HepG2 (cell line): ENCODE measurements around the gene CAMTA1. TPM values are rescaled to one million over a fixed set of nuclear protein-coding genes. Genes with fewer than 3 reads are reported as not detected.

Source experiments
- ATAC-seq: fragments of 200-7000 bp; cut with Tn5 transposase; 3 replicates; pipeline ENCODE4 v1.9.1; 2020; ENCODE audit warnings: mild to moderate bottlenecking, moderate library complexity
- BruUV-seq: library from RNA; stranded (reverse); fragments of 400-500 nt; replicated peaks from 2 replicates; lab custom pipeline; 2021; lab: Mats Ljungman, UMichigan
- CTCF ChIA-PET: fragments of 300-600 bp; formaldehyde crosslinking; extraction: SDS; loops from one replicate; lab custom pipeline; 2021; ENCODE audit warnings: low total read pairs, inconsistent platforms, low intra/inter-chr PET ratio; lab: Yijun Ruan, JAX
- POLR2A ChIA-PET: fragments of 350-600 bp; sonication (Branson Sonifier 250); formaldehyde crosslinking; loops from one replicate; lab custom pipeline; 2020; ENCODE audit warnings: antibody characterized with exemption, inconsistent platforms; lab: Yijun Ruan, JAX
- DNase-seq: peaks from one replicate; pipeline ENCODE4 v3.0.0-alpha.2; 2015; ENCODE audit warnings: low spot score
- FAIRE-seq: peaks from 3 replicates; lab custom pipeline; 2011; peaks lifted over from hg19 to GRCh38; lab: Jason Lieb, UNC
- H2AFZ ChIP-seq: one replicate; pipeline ENCODE4 v1.6.1; 2011; ENCODE audit warnings: low read length, inconsistent platforms
- H3K27ac ChIP-seq: fragments of 300-600 bp; 3 replicates; pipeline ENCODE4 v1.8.0; 2011; ENCODE audit warnings: mixed run types, mild to moderate bottlenecking, mixed read lengths, low read length, inconsistent platforms; ENCODE audit not compliant: insufficient read depth; ENCODE audit errors: extremely low read length
- H3K27me3 ChIP-seq, 2 experiments: fragments of 200-600 bp in 1 of 2; 2 replicates in 1 of 2; 3 replicates in 1 of 2; pipeline versions ENCODE4 v1.6.0 to v1.8.0; 2011; ENCODE audit warnings: low read length in 2 of 2, mild to moderate bottlenecking in 2 of 2, moderate library complexity in 2 of 2, inconsistent platforms in 1 of 2; ENCODE audit not compliant: insufficient read depth in 2 of 2, control insufficient read depth in 1 of 2
- H3K36me3 ChIP-seq, 2 experiments: fragments of 200-600 bp in 1 of 2; replicated peaks in 1 of 2; 2 replicates in 1 of 2; 3 replicates in 1 of 2; pipeline versions ENCODE4 v1.5.1 to v1.8.0; 2011; ENCODE audit warnings: low read length in 2 of 2, inconsistent platforms in 1 of 2; ENCODE audit not compliant: insufficient read depth in 2 of 2, control insufficient read depth in 1 of 2
- H3K4me1 ChIP-seq: 2 replicates; pipeline ENCODE4 v1.5.1; 2012; ENCODE audit warnings: low read length, inconsistent platforms; ENCODE audit not compliant: insufficient read depth
- H3K4me2 ChIP-seq: 2 replicates; pipeline ENCODE4 v1.6.0; 2011; ENCODE audit warnings: low read depth, low read length, inconsistent platforms
- H3K4me3 ChIP-seq, 3 experiments: fragments of 200-600 bp in 1 of 3; sonication (generic), shearing (Covaris generic) in 1 of 3; replicated peaks in 1 of 3; 2 replicates each; pipeline ENCODE4 v1.5.1; 2011 to 2016; ENCODE audit warnings: low read length in 3 of 3, inconsistent platforms in 2 of 3, low read depth in 2 of 3, mild to moderate bottlenecking in 2 of 3, control low read depth in 1 of 3, mixed read lengths in 1 of 3; ENCODE audit not compliant: insufficient read depth in 1 of 3
- H3K79me2 ChIP-seq: one replicate; pipeline ENCODE4 v1.6.1; 2011; ENCODE audit warnings: low read length, inconsistent platforms; ENCODE audit not compliant: insufficient read depth
- H3K9ac ChIP-seq: 2 replicates; pipeline ENCODE4 v1.6.0; 2011; ENCODE audit warnings: mild to moderate bottlenecking, low read depth, low read length, inconsistent platforms; ENCODE audit not compliant: insufficient read depth
- H3K9me3 ChIP-seq: 2 replicates; pipeline ENCODE4 v1.5.1; 2012; ENCODE audit warnings: mild to moderate bottlenecking, low read length
- H4K20me1 ChIP-seq: 2 replicates; pipeline ENCODE4 v1.6.0; 2011; ENCODE audit warnings: inconsistent platforms, mild to moderate bottlenecking, low read length, moderate library complexity; ENCODE audit not compliant: insufficient read depth
- ATF1 ChIP-seq: IDR thresholded peaks from 2 replicates; pipeline ENCODE4 v1.6.1; 2016; ENCODE audit warnings: mild to moderate bottlenecking, control low read depth
- CHD2 ChIP-seq: IDR thresholded peaks from 2 replicates; pipeline ENCODE4 v1.6.1; 2011; ENCODE audit warnings: low read depth, low read length, improper control_type of control experiment
- E2F5 ChIP-seq: sonication (generic); formaldehyde crosslinking; conservative IDR thresholded peaks from 2 replicates; pipeline ENCODE4 v1.4.0; 2020; ENCODE audit warnings: missing genetic modification reagents
- ETV5 ChIP-seq: IDR thresholded peaks from 2 replicates; pipeline ENCODE4 v1.6.1; 2018; ENCODE audit warnings: missing biosample characterization, missing genetic modification reagents, inconsistent platforms, borderline replicate concordance
- HNF4A ChIP-seq: sonication (generic); formaldehyde crosslinking; IDR thresholded peaks from 2 replicates; pipeline ENCODE4 v1.4.0; 2020; ENCODE audit warnings: missing genetic modification reagents
- KDM6A ChIP-seq: IDR thresholded peaks from 2 replicates; pipeline ENCODE4 v1.6.1; 2016; ENCODE audit warnings: low read depth
- MAFF ChIP-seq: IDR thresholded peaks from 2 replicates; pipeline ENCODE4 v1.6.1; 2011; ENCODE audit warnings: low read depth, low read length, improper control_type of control experiment
- MAFK ChIP-seq, 2 experiments: IDR thresholded peaks in 1 of 2; conservative IDR thresholded peaks in 1 of 2; 2 replicates each; pipeline ENCODE4 v1.6.1; 2011; ENCODE audit warnings: improper control_type of control experiment in 2 of 2, low read length in 2 of 2
- NCOA2 ChIP-seq: sonication (generic); formaldehyde crosslinking; IDR thresholded peaks from 2 replicates; pipeline ENCODE4 v1.8.0; 2022; ENCODE audit warnings: inconsistent platforms
- NCOR1 ChIP-seq: fragments of 200-600 bp; sonication (generic); IDR thresholded peaks from 2 replicates; pipeline ENCODE4 v1.7.0; 2017; ENCODE audit warnings: antibody characterized with exemption, low read length, borderline replicate concordance
- RELA ChIP-seq: sonication (generic); formaldehyde crosslinking; IDR thresholded peaks from 2 replicates; pipeline ENCODE4 v1.4.0; 2020; ENCODE audit warnings: missing genetic modification reagents
- THRA ChIP-seq: sonication (generic); formaldehyde crosslinking; IDR thresholded peaks from 2 replicates; pipeline ENCODE4 v1.4.0; 2020; ENCODE audit warnings: missing genetic modification reagents, borderline replicate concordance
- TMF1 ChIP-seq: sonication (generic); formaldehyde crosslinking; IDR thresholded peaks from 2 replicates; pipeline ENCODE4 v1.8.1; 2022; ENCODE audit warnings: low read depth, missing genetic modification reagents
- TSC22D2 ChIP-seq: sonication (generic); formaldehyde crosslinking; IDR thresholded peaks from 2 replicates; pipeline ENCODE4 v1.5.1; 2020; ENCODE audit warnings: missing genetic modification reagents, mild to moderate bottlenecking, borderline replicate concordance
- U2AF2 ChIP-seq: fragments of 200-400 bp; formaldehyde crosslinking; IDR thresholded peaks from 2 replicates; pipeline ENCODE4 v1.6.1; 2017; ENCODE audit warnings: low read depth, mild to moderate bottlenecking, low read length
- ZFX ChIP-seq: sonication (generic); formaldehyde crosslinking; IDR thresholded peaks from 2 replicates; pipeline ENCODE4 v1.4.0; 2020; ENCODE audit warnings: mild to moderate bottlenecking, low read depth, missing genetic modification reagents, moderate library complexity
- ZNF784 ChIP-seq: sonication (generic); formaldehyde crosslinking; IDR thresholded peaks from 2 replicates; pipeline ENCODE4 v1.5.1; 2020; ENCODE audit warnings: missing genetic modification reagents, mild to moderate bottlenecking, borderline replicate concordance
- ZNF841 ChIP-seq: sonication (generic); formaldehyde crosslinking; IDR thresholded peaks from 2 replicates; pipeline ENCODE4 v1.8.1; 2023; ENCODE audit warnings: missing genetic modification reagents, borderline replicate concordance
- ZNF883 ChIP-seq: sonication (generic); formaldehyde crosslinking; IDR thresholded peaks from 2 replicates; pipeline ENCODE4 v1.5.1; 2020; ENCODE audit warnings: mild to moderate bottlenecking, missing genetic modification reagents; ENCODE audit errors: not compliant biosample characterization
- WGBS: methylation state at CpG from one replicate; pipeline ENCODE4 v1.1.6; 2017; ENCODE audit warnings: low lambda C conversion rate; 5-methylcytosine and 5-hydroxymethylcytosine counted together
- in situ Hi-C: cut with HindIII; loops from 2 replicates; pipeline ENCODE4 v1.10.0; 2017; ENCODE audit warnings: low pct_unique_long_range_greater_than_20kb; ENCODE audit not compliant: extremely low pct_ligation_motif_present
- intact Hi-C: fragments of 100-400 bp; cut with micrococcal nuclease; formaldehyde crosslinking; loops from one replicate; pipeline ENCODE4 v1.10.0; 2022; ENCODE audit not compliant: unreplicated experiment
- polyA plus RNA-seq, 8 experiments: library from polyadenylated mRNA; depleted of rRNA in 3 of 8; stranded (reverse) in 7 of 8; unstranded in 1 of 8; fragments of >200 nt; fragmentation: Illumina TruSeq in 4 of 8; extraction: Trizol in 4 of 8; gene quantifications; 2 replicates each; pipeline versions ENCODE4 v1.2.1 to v1.2.3, GENCODE V29; 2011 to 2016; ENCODE audit warnings: low read depth in 4 of 8, missing spikeins in 1 of 8, mixed read lengths in 1 of 8; ENCODE audit not compliant: insufficient read depth in 1 of 8
- total RNA-seq, 5 experiments: library from RNA; depleted of rRNA; stranded (reverse); fragments of >200 nt; fragmentation: Illumina TruSeq; extraction: Trizol; gene quantifications; 2 replicates each; pipeline ENCODE4 v1.2.3, GENCODE V29; 2016; ENCODE audit warnings: low read depth in 1 of 5

CAMTA1 gene
- total and polyA plus RNA-seq, 2 of the 13 experiments (the other 11 are each of a cell fraction or from before 2014, with no cell fraction given), result 25.0 to 36.4 TPM

- TF ChIP-seq ZNF784 (CRISPR knock-in tag) (no peak), NCOA2 (no peak), ETV5 (no peak), KDM6A (CRISPR knock-in tag) (no peak), TSC22D2 (CRISPR knock-in tag) (no peak), ATF1 (CRISPR knock-in tag) (no peak), THRA (CRISPR knock-in tag) (no peak), RELA (no peak), ZFX (CRISPR knock-in tag) (no peak), TMF1 (no peak), CHD2 (no peak)
Observed at GRCh38 chr1:7095343-7095964, 310.2 kb downstream of the CAMTA1 start (continued).

DNA sequence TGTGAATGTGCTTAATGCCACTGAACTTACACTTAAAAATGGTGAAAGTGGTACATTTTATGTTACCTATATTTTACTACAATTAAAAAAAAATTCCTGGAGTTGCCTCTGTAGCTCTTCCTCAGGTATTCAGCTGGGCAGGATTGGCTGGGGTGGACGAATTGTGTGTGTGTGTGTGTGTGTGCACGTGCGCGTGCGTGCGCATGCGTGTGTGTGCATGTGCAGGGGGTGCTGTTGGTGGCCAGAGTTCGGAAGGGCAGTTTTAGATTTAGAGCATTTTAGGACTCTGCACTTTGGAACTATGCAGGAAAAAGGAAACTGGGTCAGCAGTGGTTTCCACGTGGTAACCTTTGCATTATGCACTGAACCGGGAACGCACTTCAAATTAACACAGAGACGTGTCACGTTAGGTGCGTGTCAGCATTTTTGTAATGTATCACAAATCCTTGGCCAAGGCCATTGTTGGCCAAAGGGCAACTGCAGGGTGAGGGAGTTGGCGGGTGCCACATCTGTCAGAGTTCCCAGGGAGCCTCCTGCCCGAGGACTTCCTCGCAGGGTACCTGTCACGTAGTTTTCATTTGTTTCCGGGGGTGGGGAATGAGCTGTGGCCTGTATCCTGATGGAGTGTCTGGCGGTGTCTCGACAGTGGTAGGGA lies 312.8 kb downstream of the CAMTA1 start:
- Histone ChIP-seq H3K79me2 (no peaks in the 10 kb centered on the region), H3K4me3 (no peak overlapping the region), H3K36me3 (no peaks in the 10 kb centered on the region), H4K20me1 (no peaks in the 10 kb centered on the region), H2AFZ (no peak overlapping the region), H3K4me2 (no peak overlapping the region), H3K27ac (no peak overlapping the region), H3K9me3 (no peaks in the 10 kb centered on the region), H3K4me1 (peaks cover 16% of the 10 kb centered on the region; the same call in 1 of the 2 replicates), H3K27me3 (peaks cover 7 to 42% of the 10 kb centered on the region in 2 experiments; a peak in 3 of 5 replicates), H3K9ac (no peak overlapping the region)
- CTCF ChIA-PET, result no interaction called here
- no TSS peak for BruUV-seq
- ATAC-seq (no peak), DNase-seq (no peak), FAIRE-seq (no peak)
- in situ Hi-C loops (no loop called here), intact Hi-C loops (no loop called here)
- TF ChIP-seq ZNF883 (CRISPR knock-in tag), result no peak
- TF ChIP-seq MAFK (conservative IDR thresholded peaks at IDR 0.05 in 1 of 2, IDR thresholded peaks at IDR 0.05 in 1 of 2; ENCODE audit: low read length in 2 of 2), result peak; percentile 75 to 78
- no peak for TF ChIP-seq ZNF841 (CRISPR knock-in tag)
- no peak for TF ChIP-seq ETV5
- peak; percentile 43 for TF ChIP-seq HNF4A (CRISPR knock-in tag)
- no peak for TF ChIP-seq TSC22D2 (CRISPR knock-in tag)
- TF ChIP-seq U2AF2, result no peak
- TF ChIP-seq MAFF, result peak; percentile 70
- no peak for TF ChIP-seq E2F5 (CRISPR knock-in tag)
- 0 out of 2 replicates have a peak, but pooled peaks have one; percentile 35 for TF ChIP-seq NCOR1
- 31% methylated on average over 18 of the region's 21 CpGs for WGBS
- POLR2A ChIA-PET, result no interaction called here
